GM23338 (cell line): Measurements from ENCODE around the gene IL16. TPM values are rescaled to one million over a fixed set of nuclear protein-coding genes. Genes with fewer than 3 reads are reported as not detected.

Experiments
- ATAC-seq: fragments of 200-7000 bp; cut with Tn5 transposase; 3 replicates; pipeline ENCODE4 v1.9.1; 2020
- DNase-seq: peaks from one replicate; pipeline ENCODE4 v3.0.0-alpha.2; 2015; ENCODE audit warnings: low spot score
- H2AFZ ChIP-seq: fragments of 200-600 bp; sonication (generic); 2 replicates; pipeline ENCODE4 v1.8.0; 2016; ENCODE audit warnings: antibody characterized with exemption, mild to moderate bottlenecking, moderate library complexity
- H3F3A ChIP-seq: fragments of 200-600 bp; sonication (generic); replicated peaks from 2 replicates; pipeline ENCODE4 v1.8.0; 2017; ENCODE audit warnings: antibody characterized with exemption, mixed run types, low read depth
- H3K27ac ChIP-seq: fragments of 200-600 bp; sonication (generic); 2 replicates; pipeline ENCODE4 v1.6.1; 2016; ENCODE audit warnings: low read depth
- H3K27me3 ChIP-seq: fragments of 200-600 bp; sonication (generic); 2 replicates; pipeline ENCODE4 v1.8.0; 2016; ENCODE audit warnings: mild to moderate bottlenecking, mixed run types, moderate library complexity; ENCODE audit not compliant: insufficient read depth
- H3K36me3 ChIP-seq: fragments of 200-600 bp; sonication (generic); 2 replicates; pipeline ENCODE4 v1.8.0; 2016; ENCODE audit warnings: mild to moderate bottlenecking; ENCODE audit not compliant: insufficient read depth
- H3K4me1 ChIP-seq: fragments of 200-600 bp; sonication (generic); 2 replicates; pipeline ENCODE4 v1.8.0; 2016; ENCODE audit warnings: mild to moderate bottlenecking, moderate library complexity; ENCODE audit not compliant: insufficient read depth
- H3K4me2 ChIP-seq: fragments of 200-600 bp; sonication (generic); 2 replicates; pipeline ENCODE4 v1.7.1; 2017; ENCODE audit warnings: mixed run types
- H3K4me3 ChIP-seq: fragments of 200-600 bp; sonication (generic); 2 replicates; pipeline ENCODE4 v1.6.1; 2016; ENCODE audit warnings: mixed run types
- H3K79me2 ChIP-seq: fragments of 200-600 bp; sonication (generic); replicated peaks from 2 replicates; pipeline ENCODE4 v1.8.0; 2017; ENCODE audit warnings: mild to moderate bottlenecking; ENCODE audit not compliant: insufficient read depth
- H3K9me2 ChIP-seq: fragments of 200-600 bp; sonication (generic); 2 replicates; pipeline ENCODE4 v1.8.0; 2017; ENCODE audit not compliant: insufficient read depth
- H4K20me1 ChIP-seq: fragments of 200-600 bp; sonication (generic); replicated peaks from 2 replicates; pipeline ENCODE4 v1.8.0; 2017; ENCODE audit warnings: mild to moderate bottlenecking; ENCODE audit not compliant: insufficient read depth
- H3K27ac Mint-ChIP-seq: 2 replicates; pipeline ENCODE4 v1.8.0; 2020; ENCODE audit warnings: inconsistent platforms, mild to moderate bottlenecking, moderate library complexity, mixed read lengths
- H3K27me3 Mint-ChIP-seq: 3 replicates; pipeline ENCODE4 v1.8.0; 2022; ENCODE audit warnings: low read depth, mild to moderate bottlenecking, moderate library complexity, mixed read lengths, inconsistent platforms; ENCODE audit not compliant: insufficient read depth, poor library complexity
- H3K36me3 Mint-ChIP-seq: 3 replicates; pipeline ENCODE4 v1.8.0; 2021; ENCODE audit warnings: low read depth, mild to moderate bottlenecking, inconsistent platforms, moderate library complexity, mixed read lengths
- H3K4me1 Mint-ChIP-seq: 3 replicates; pipeline ENCODE4 v1.8.0; 2020; ENCODE audit warnings: mild to moderate bottlenecking, inconsistent platforms, mixed read lengths
- H3K4me3 Mint-ChIP-seq: 3 replicates; pipeline ENCODE4 v1.8.0; 2021; ENCODE audit warnings: moderate library complexity, mild to moderate bottlenecking, inconsistent platforms, mixed read lengths
- H3K9me3 Mint-ChIP-seq: 3 replicates; pipeline ENCODE4 v1.8.0; 2020; ENCODE audit warnings: moderate library complexity, mild to moderate bottlenecking, inconsistent platforms, mixed read lengths
- CREB1 ChIP-seq: fragments of 250-450 bp; sonication (Bioruptor Pico); IDR thresholded peaks from 2 replicates; pipeline ENCODE4 v1.5.0; 2020; ENCODE audit warnings: low read depth, mild to moderate bottlenecking, moderate library complexity
- CTCF ChIP-seq, 2 experiments: fragments of 200-600 bp in 1 of 2; sonication (generic) in 1 of 2; conservative IDR thresholded peaks; 2 replicates each; pipeline versions ENCODE4 v1.5.1 to v1.6.1; 2016 to 2017; ENCODE audit warnings: antibody characterized with exemption in 2 of 2, low read depth in 2 of 2, mild to moderate bottlenecking in 2 of 2, moderate library complexity in 1 of 2
- EZH2 ChIP-seq: fragments of 200-600 bp; sonication (generic); IDR thresholded peaks from one replicate; pipeline ENCODE4 v1.8.0; 2017; ENCODE audit warnings: antibody characterized with exemption, mild to moderate bottlenecking, low read depth; ENCODE audit not compliant: unreplicated experiment
- NANOG ChIP-seq: IDR thresholded peaks from 2 replicates; pipeline ENCODE4 v1.6.1; 2016; ENCODE audit warnings: antibody characterized with exemption, borderline replicate concordance
- POLR2AphosphoS5 ChIP-seq: IDR thresholded peaks from 2 replicates; pipeline ENCODE4 v1.6.1; 2016; ENCODE audit warnings: antibody characterized with exemption, low read depth
- REST ChIP-seq: IDR thresholded peaks from one replicate; pipeline ENCODE4 v1.6.1; 2018; ENCODE audit warnings: antibody characterized with exemption; ENCODE audit not compliant: unreplicated experiment
- STAT1 ChIP-seq: IDR thresholded peaks from one replicate; pipeline ENCODE4 v1.6.1; 2016; ENCODE audit warnings: antibody characterized with exemption; ENCODE audit not compliant: unreplicated experiment
- ZNF114 ChIP-seq: fragments of 250-450 bp; sonication (Bioruptor Pico); IDR thresholded peaks from 2 replicates; pipeline ENCODE4 v1.5.0; 2020; ENCODE audit warnings: mild to moderate bottlenecking, moderate library complexity
- ZNF462 ChIP-seq: fragments of 250-450 bp; sonication (Bioruptor Pico); IDR thresholded peaks from 2 replicates; pipeline ENCODE4 v1.5.0; 2020; ENCODE audit warnings: mild to moderate bottlenecking, moderate library complexity
- polyA plus RNA-seq: library from polyadenylated mRNA; unstranded; fragments of >200 nt; fragmentation: Nextera tagmentation; extraction: Ambion mirVana; gene quantifications from 2 replicates; pipeline ENCODE4 v1.2.1, GENCODE V29; 2016
- total RNA-seq: library from RNA; depleted of rRNA; stranded (reverse); fragments of >200 nt; shearing (Covaris generic); gene quantifications from 2 replicates; pipeline ENCODE4 v1.2.3, GENCODE V29; 2014

IL16 gene
- total and polyA plus RNA-seq, 2 experiments from 2014 or later, result 0.29 TPM; not detected in 1

GRCh38 chr15:81356252-81356651 lies 159.6 kb downstream of the IL16 start (continued):
- TF ChIP-seq ZNF462 (no peak), CTCF (conservative IDR thresholded peaks at IDR 0.05; ENCODE audit: low read depth in 2 of 2) (no peak), ZNF114 (no peak), STAT1 (no peak), EZH2 (no peak), NANOG (no peak), POLR2AphosphoS5 (no peak)

- DNase-seq, result peak; percentile 47
- ATAC-seq, result peak; percentile 58
- Histone ChIP-seq H3K9me2 (no peaks in the 10 kb centered on the region), H3K79me2 (no peaks in the 10 kb centered on the region), H2AFZ (no peak overlapping the region), H3K4me3 (no peak overlapping the region), H3K4me1 (peaks cover 9% of the 10 kb centered on the region; the same call in 1 of the 2 replicates), H3F3A (no peaks in the 10 kb centered on the region), H3K4me2 (no peak overlapping the region), H3K27me3 (no peaks in the 10 kb centered on the region), H3K27ac (no peak overlapping the region), H4K20me1 (no peaks in the 10 kb centered on the region), H3K36me3 (no peaks in the 10 kb centered on the region)
- TF ChIP-seq CREB1 (CRISPR knock-in tag) (no peak), REST (no peak), CTCF (conservative IDR thresholded peaks at IDR 0.05; ENCODE audit: low read depth in 2 of 2) (peak; percentile 6 to 23; a peak in 1 of 4 replicates), NANOG (no peak)
- H3K27ac Mint-ChIP-seq, result no peak overlapping the region
- H3K4me3 Mint-ChIP-seq, result no peak overlapping the region
- peaks cover 13% of the 10 kb centered on the region for H3K4me1 Mint-ChIP-seq
- no peaks in the 10 kb centered on the region for H3K36me3 Mint-ChIP-seq
- peaks cover 2% of the 10 kb centered on the region for H3K27me3 Mint-ChIP-seq
- no peaks in the 10 kb centered on the region for H3K9me3 Mint-ChIP-seq
Observed at GRCh38 chr15:81357180-81357686, 160.6 kb downstream of the IL16 start.
